Trophoblast cell (in vitro differentiated cells and primary cell): Measurements from ENCODE around the gene NHERF2.

Experiments
- DNase-seq, 2 donors: peaks; one replicate each; pipeline ENCODE4 v3.0.0-alpha.2; 2016
- H2AFZ ChIP-seq: 2 replicates; pipeline ENCODE4 v1.6.1; 2013; ENCODE audit warnings: low read length, moderate library complexity, mild to moderate bottlenecking; ENCODE audit not compliant: insufficient read depth, poor library complexity
- H2AK5ac ChIP-seq: 2 replicates; pipeline ENCODE4 v1.6.1; 2013; ENCODE audit warnings: mild to moderate bottlenecking, low read length
- H2BK120ac ChIP-seq: 2 replicates; pipeline ENCODE4 v1.6.1; 2013; ENCODE audit warnings: low read length, mild to moderate bottlenecking, moderate library complexity; ENCODE audit not compliant: insufficient read depth, poor library complexity
- H2BK12ac ChIP-seq: 2 replicates; pipeline ENCODE4 v1.6.1; 2013; ENCODE audit warnings: mild to moderate bottlenecking, low read length, moderate library complexity
- H2BK5ac ChIP-seq: 2 replicates; pipeline ENCODE4 v1.6.1; 2013; ENCODE audit warnings: low read length, low read depth, moderate library complexity, mild to moderate bottlenecking; ENCODE audit not compliant: poor library complexity
- H3K14ac ChIP-seq: 2 replicates; pipeline ENCODE4 v1.6.1; 2013; ENCODE audit warnings: mild to moderate bottlenecking, low read length
- H3K18ac ChIP-seq: 2 replicates; pipeline ENCODE4 v1.6.1; 2013; ENCODE audit warnings: mild to moderate bottlenecking, low read length
- H3K23ac ChIP-seq: 2 replicates; pipeline ENCODE4 v1.6.1; 2013; ENCODE audit warnings: low read length
- H3K27ac ChIP-seq: 2 replicates; pipeline ENCODE4 v1.5.1; 2013; ENCODE audit warnings: low read depth, mild to moderate bottlenecking, inconsistent platforms, low read length, moderate library complexity
- H3K27me3 ChIP-seq: 2 replicates; pipeline ENCODE4 v1.6.1; 2013; ENCODE audit warnings: inconsistent platforms, mild to moderate bottlenecking, low read length, moderate library complexity; ENCODE audit not compliant: insufficient read depth
- H3K36me3 ChIP-seq, 2 experiments: 1 replicate in 1 of 2; 2 replicates in 1 of 2; pipeline ENCODE4 v1.6.1; 2013; ENCODE audit warnings: low read length in 2 of 2, mild to moderate bottlenecking in 2 of 2, moderate library complexity in 1 of 2; ENCODE audit not compliant: insufficient read depth in 2 of 2, control insufficient read depth in 1 of 2
- H3K4ac ChIP-seq: 2 replicates; pipeline ENCODE4 v1.6.1; 2013; ENCODE audit warnings: low read depth, mild to moderate bottlenecking, low read length, moderate library complexity
- H3K4me1 ChIP-seq, 2 experiments: 1 replicate in 1 of 2; 2 replicates in 1 of 2; pipeline ENCODE4 v1.6.1; 2013; ENCODE audit warnings: low read length in 2 of 2, mild to moderate bottlenecking in 2 of 2, moderate library complexity in 1 of 2; ENCODE audit not compliant: insufficient read depth in 2 of 2, control insufficient read depth in 1 of 2
- H3K4me2 ChIP-seq: 2 replicates; pipeline ENCODE4 v1.6.1; 2013; ENCODE audit warnings: inconsistent platforms, mild to moderate bottlenecking, low read length, moderate library complexity
- H3K4me3 ChIP-seq: 2 replicates; pipeline ENCODE4 v1.5.1; 2013; ENCODE audit warnings: mild to moderate bottlenecking, low read depth, low read length, inconsistent platforms
- H3K79me1 ChIP-seq: one replicate; pipeline ENCODE4 v1.6.1; 2013; ENCODE audit warnings: low read length
- H3K79me2 ChIP-seq: 2 replicates; pipeline ENCODE4 v1.6.1; 2013; ENCODE audit warnings: low read length, mild to moderate bottlenecking; ENCODE audit not compliant: control insufficient read depth, insufficient read depth, poor library complexity
- H3K9ac ChIP-seq: 2 replicates; pipeline ENCODE4 v1.6.1; 2013; ENCODE audit warnings: mild to moderate bottlenecking, low read length
- H3K9me3 ChIP-seq: 2 replicates; pipeline ENCODE4 v1.6.1; 2013; ENCODE audit warnings: low read depth, mild to moderate bottlenecking, control low read depth, inconsistent platforms, low read length; ENCODE audit not compliant: insufficient read depth
- H4K12ac ChIP-seq: 2 replicates; pipeline ENCODE4 v1.6.1; 2013; ENCODE audit warnings: low read depth, mild to moderate bottlenecking, low read length, moderate library complexity
- H4K8ac ChIP-seq: 2 replicates; pipeline ENCODE4 v1.6.1; 2013; ENCODE audit warnings: low read depth, mild to moderate bottlenecking, low read length, moderate library complexity
- H4K91ac ChIP-seq: one replicate; pipeline ENCODE4 v1.6.1; 2013; ENCODE audit warnings: low read depth, mild to moderate bottlenecking, low read length, moderate library complexity
- WGBS: extraction: QIAGEN DNeasy Blood & Tissue Kit; methylation state at CpG from one replicate; pipeline ENCODE4 v1.1.7; 2013; ENCODE audit warnings: missing lambda C conversion rate; ENCODE audit not compliant: insufficient read length, insufficient coverage; ENCODE audit errors: extremely low coverage; 5-methylcytosine and 5-hydroxymethylcytosine counted together

Gene NHERF2

GRCh38 chr16:2034696-2035430 is 8.2 kb downstream of the NHERF2 start:
- Histone ChIP-seq H2AK5ac (peak overlapping the region; percentile 89), H3K18ac (no peak overlapping the region), H4K12ac (no peak overlapping the region), H3K4me2 (no peak overlapping the region), H2AFZ (no peak overlapping the region), H3K79me1 (peaks cover 13% of the 10 kb centered on the region), H3K23ac (no peak overlapping the region), H3K9ac (no peak overlapping the region), H3K4me3 (no peak overlapping the region), H2BK5ac (no peak overlapping the region), H3K9me3 (no peaks in the 10 kb centered on the region), H3K27me3 (no peaks in the 10 kb centered on the region), H4K8ac (no peak overlapping the region), H4K91ac (peak overlapping the region; percentile 74), H3K36me3 (peaks cover 20 to 23% of the 10 kb centered on the region in 2 experiments), H2BK12ac (peak overlapping the region; percentile 56), H2BK120ac (peak overlapping the region; percentile 36), H3K27ac (no peak overlapping the region), H3K4ac (no peak overlapping the region), H3K79me2 (no peaks in the 10 kb centered on the region), H3K14ac (peak overlapping the region; percentile 61), H3K4me1 (peaks cover 28 to 31% of the 10 kb centered on the region in 2 experiments)
- WGBS = no CpG with 5 or more reads among the region's 17 CpGs
- no peak for DNase-seq

- Histone ChIP-seq H3K36me3 (peaks cover 17 to 20% of the 10 kb centered on the region in 2 experiments), H3K4me1 (peaks cover 28 to 31% of the 10 kb centered on the region in 2 experiments), H4K12ac (peak overlapping the region; percentile 56), H2BK120ac (peak overlapping the region; percentile 36), H3K23ac (no peak overlapping the region), H3K14ac (peak overlapping the region; percentile 61), H3K9me3 (no peaks in the 10 kb centered on the region), H2AFZ (peak overlapping the region; percentile 19), H3K9ac (no peak overlapping the region), H3K79me2 (no peaks in the 10 kb centered on the region), H2BK5ac (peak overlapping the region; percentile 31), H2AK5ac (peak overlapping the region; percentile 52), H3K4me3 (no peak overlapping the region), H2BK12ac (peak overlapping the region; percentile 58), H3K27me3 (no peaks in the 10 kb centered on the region), H3K4me2 (no peak overlapping the region), H4K8ac (peak overlapping the region; percentile 42), H3K27ac (peak overlapping the region; percentile 36), H4K91ac (peak overlapping the region; percentile 74), H3K79me1 (peaks cover 13% of the 10 kb centered on the region), H3K4ac (no peak overlapping the region), H3K18ac (peak overlapping the region; percentile 26)
- no CpG with 5 or more reads among the region's 34 CpGs for WGBS
- no peak for DNase-seq
Observed at GRCh38 chr16:2035431-2036199, 8.9 kb downstream of the NHERF2 start.

GRCh38 chr16:2036200-2036966 is 9.7 kb downstream of the NHERF2 start:
- peaks cover 17 to 20% of the 10 kb centered on the region in 2 experiments for H3K36me3 ChIP-seq
- no peak overlapping the region for H2BK5ac ChIP-seq
- no peak for DNase-seq
- no peak overlapping the region for H3K14ac ChIP-seq
- H3K4me1 ChIP-seq = peaks cover 28 to 31% of the 10 kb centered on the region in 2 experiments
- H3K18ac ChIP-seq = no peak overlapping the region
- no peak overlapping the region for H3K9ac ChIP-seq
- no peak overlapping the region for H4K12ac ChIP-seq
- no peaks in the 10 kb centered on the region for H3K27me3 ChIP-seq
- peak overlapping the region; percentile 8 for H2BK12ac ChIP-seq
- H3K4me2 ChIP-seq = no peak overlapping the region
- H3K4ac ChIP-seq = no peak overlapping the region
- H3K79me1 ChIP-seq = peaks cover 13% of the 10 kb centered on the region
- H4K8ac ChIP-seq = no peak overlapping the region
- H4K91ac ChIP-seq = no peak overlapping the region
- H2AK5ac ChIP-seq = peak overlapping the region; percentile 13
- no peak overlapping the region for H3K23ac ChIP-seq
- WGBS = no CpG with 5 or more reads among the region's 47 CpGs
- H3K79me2 ChIP-seq = no peaks in the 10 kb centered on the region
- no peaks in the 10 kb centered on the region for H3K9me3 ChIP-seq
- no peak overlapping the region for H2BK120ac ChIP-seq
- no peak overlapping the region for H3K27ac ChIP-seq
- peak overlapping the region; percentile 12 for H2AFZ ChIP-seq
- no peak overlapping the region for H3K4me3 ChIP-seq

- Histone ChIP-seq H2BK5ac (no peak overlapping the region), H2BK12ac (no peak overlapping the region), H4K12ac (no peak overlapping the region), H2AFZ (no peak overlapping the region), H2AK5ac (no peak overlapping the region), H3K23ac (no peak overlapping the region), H3K79me1 (peaks cover 13% of the 10 kb centered on the region), H4K91ac (no peak overlapping the region), H4K8ac (no peak overlapping the region), H3K36me3 (peaks cover 17 to 20% of the 10 kb centered on the region in 2 experiments), H3K9me3 (no peaks in the 10 kb centered on the region), H3K4me3 (no peak overlapping the region), H3K27ac (no peak overlapping the region), H3K27me3 (no peaks in the 10 kb centered on the region), H3K4me2 (no peak overlapping the region), H3K79me2 (no peaks in the 10 kb centered on the region), H3K14ac (no peak overlapping the region), H3K9ac (no peak overlapping the region), H2BK120ac (no peak overlapping the region), H3K4ac (no peak overlapping the region), H3K4me1 (peaks cover 28 to 31% of the 10 kb centered on the region in 2 experiments), H3K18ac (no peak overlapping the region)
- no peak for DNase-seq
- WGBS = no CpG with 5 or more reads among the region's 15 CpGs
Observed at GRCh38 chr16:2037115-2037514, 10.4 kb downstream of the NHERF2 start.
